MCF 10A (cell line): ENCODE measurements around the gene KLHL12. TPM values are rescaled to one million over a fixed set of nuclear protein-coding genes. Genes with fewer than 3 reads are reported as not detected.

Experiments used
- BruUV-seq: library from RNA; stranded (reverse); fragments of 400-500 nt; replicated peaks from 2 replicates; lab custom pipeline; 2021; lab: Mats Ljungman, UMichigan
- CTCF ChIA-PET: fragments of 300-600 bp; sonication (Branson Sonifier 250); formaldehyde crosslinking; extraction: SDS; loops from one replicate; lab custom pipeline; 2021; ENCODE audit warnings: antibody characterized with exemption, inconsistent platforms; lab: Yijun Ruan, JAX
- POLR2A ChIA-PET: fragments of 300-600, 350-650 bp; sonication (Branson Sonifier 250); formaldehyde crosslinking; extraction: SDS; loops from one replicate; lab custom pipeline; 2020; ENCODE audit warnings: antibody characterized with exemption, inconsistent platforms; lab: Yijun Ruan, JAX
- DNase-seq: peaks from one replicate; pipeline ENCODE4 v3.0.0-alpha.2; 2018; ENCODE audit not compliant: unreplicated experiment
- H3K27ac Mint-ChIP-seq: one replicate; pipeline ENCODE4 v1.8.0; 2022; ENCODE audit warnings: mild to moderate bottlenecking, low read depth, mixed read lengths; ENCODE audit not compliant: unreplicated experiment
- H3K27me3 Mint-ChIP-seq: one replicate; pipeline ENCODE4 v1.8.0; 2022; ENCODE audit warnings: mixed read lengths; ENCODE audit not compliant: insufficient read depth, unreplicated experiment
- H3K36me3 Mint-ChIP-seq: one replicate; pipeline ENCODE4 v1.8.0; 2022; ENCODE audit warnings: mild to moderate bottlenecking, moderate library complexity, mixed read lengths; ENCODE audit not compliant: insufficient read depth, unreplicated experiment
- H3K4me1 Mint-ChIP-seq: one replicate; pipeline ENCODE4 v1.8.0; 2022; ENCODE audit warnings: mixed read lengths; ENCODE audit not compliant: insufficient read depth, unreplicated experiment
- H3K4me3 Mint-ChIP-seq: one replicate; pipeline ENCODE4 v1.8.0; 2022; ENCODE audit warnings: mild to moderate bottlenecking, moderate library complexity, mixed read lengths; ENCODE audit not compliant: unreplicated experiment
- H3K9me3 Mint-ChIP-seq: one replicate; pipeline ENCODE4 v1.8.0; 2022; ENCODE audit warnings: mixed read lengths; ENCODE audit not compliant: unreplicated experiment
- CTCF ChIP-seq: fragments of 200-600 bp; IDR thresholded peaks from one replicate; pipeline ENCODE4 v1.8.0; 2022; ENCODE audit warnings: antibody characterized with exemption, mild to moderate bottlenecking; ENCODE audit not compliant: unreplicated experiment
- intact Hi-C: fragments of 100-400 bp; cut with micrococcal nuclease; formaldehyde crosslinking; loops from 2 replicates; pipeline ENCODE4 v1.14.1; 2022
- total RNA-seq: library from RNA; stranded (reverse); gene quantifications from 2 replicates; pipeline ENCODE4 v1.2.3, GENCODE V29; 2022

KLHL12 gene
- total RNA-seq, 1 experiment from 2014 or later: 51.0 TPM

- TF ChIP-seq CTCF: no peak
- TSS peak; percentile 27 for BruUV-seq
- Mint-ChIP-seq H3K27ac (peak overlapping the region; percentile 77), H3K9me3 (no peaks in the 10 kb centered on the region), H3K4me3 (peak overlapping the region; percentile 79), H3K4me1 (peaks cover 29% of the 10 kb centered on the region), H3K36me3 (peaks cover 31% of the 10 kb centered on the region), H3K27me3 (no peaks in the 10 kb centered on the region)
- peak; percentile 14 for DNase-seq
- CTCF ChIA-PET: interaction anchor here (0.5 to 1.3 kb wide), 4 partner anchors 12 to 314 kb away, joined by 3 to 4 read pairs (median 3); no protein-coding TSS in a partner anchor
- intact Hi-C loops: loop anchor here (5.0 kb wide), 1 partner anchor 79 kb away; the partner anchor contains the start of gene RABIF
- POLR2A ChIA-PET: interaction anchor here (0.7 to 5.7 kb wide), 12 partner anchors 9 to 173 kb away, joined by 3 to 88 read pairs (median 5); partner anchors contain the start of genes KLHL12, PCAT6, RABIF and TMEM183A
Measured at GRCh38 chr1:202966006-202966898, 39.2 kb upstream of the KLHL12 start.

- peak; percentile 54 for DNase-seq
- no peak for TF ChIP-seq CTCF
- H3K36me3 Mint-ChIP-seq: peaks cover 31% of the 10 kb centered on the region
- peak overlapping the region; percentile 79 for H3K4me3 Mint-ChIP-seq
- H3K27ac Mint-ChIP-seq: peak overlapping the region; percentile 77
- H3K27me3 Mint-ChIP-seq: no peaks in the 10 kb centered on the region
- CTCF ChIA-PET: interaction anchor here (0.5 to 1.2 kb wide), 3 partner anchors 26 to 43 kb away, joined by 3 to 4 read pairs (median 4); no protein-coding TSS in a partner anchor
- POLR2A ChIA-PET: interaction anchor here (0.7 to 5.7 kb wide), 9 partner anchors 10 to 172 kb away, joined by 3 to 88 read pairs (median 4); partner anchors contain the start of genes KLHL12, PCAT6 and TMEM183A
- intact Hi-C loops: loop anchor here (5.0 kb wide), 1 partner anchor 78 kb away; the partner anchor contains the start of gene RABIF
- peaks cover 30% of the 10 kb centered on the region for H3K4me1 Mint-ChIP-seq
- H3K9me3 Mint-ChIP-seq: no peaks in the 10 kb centered on the region
- BruUV-seq: no TSS peak
Measured at GRCh38 chr1:202965422-202965821, 38.4 kb upstream of the KLHL12 start.

- peaks cover 35% of the 10 kb centered on the region for H3K4me1 Mint-ChIP-seq
- no peaks in the 10 kb centered on the region for H3K9me3 Mint-ChIP-seq
- peak overlapping the region; percentile 77 for H3K27ac Mint-ChIP-seq
- no peaks in the 10 kb centered on the region for H3K27me3 Mint-ChIP-seq
- peaks cover 31% of the 10 kb centered on the region for H3K36me3 Mint-ChIP-seq
- no TSS peak for BruUV-seq
- DNase-seq: peak; percentile 53
- no peak for TF ChIP-seq CTCF
- H3K4me3 Mint-ChIP-seq: peak overlapping the region; percentile 79
- ChIA-PET CTCF (interaction anchor here (0.5 to 1.2 kb wide), 4 partner anchors 27 to 302 kb away, joined by 3 to 4 read pairs (median 4); no protein-coding TSS in a partner anchor), POLR2A (interaction anchor here (0.5 to 5.7 kb wide), 8 partner anchors 12 to 1503 kb away, joined by 3 to 88 read pairs (median 4); partner anchors contain the start of genes PCAT6 and TMEM183A)
- intact Hi-C loops: loop anchor here (5.0 kb wide), 1 partner anchor 78 kb away; the partner anchor contains the start of gene RABIF
Measured at GRCh38 chr1:202964791-202965410, 37.9 kb upstream of the KLHL12 start.
